HG03095 (cell line): Measurements from ENCODE around the gene RNF181.
"Not testable (repeated sequence)": the region's sequence is repeated elsewhere in the genome, so short reads cannot be mapped to it uniquely, and the experiment has no call there.

ENCODE experiments used
- ATAC-seq: cut with Tn5 transposase; IDR thresholded peaks from one replicate; pipeline ENCODE4 v1.9.1; 2021; ENCODE audit warnings: moderate library complexity; ENCODE audit not compliant: unreplicated experiment

RNF181 gene

GRCh38 chr2:85611705-85612587, 16.4 kb downstream of the RNF181 start, which contains the start of gene C2orf68:
C2orf68 (minus strand) TSS chr2:85612066; CDS start chr2:85611984, 82 bp downstream.
- peak; percentile 77 for ATAC-seq

GRCh38 chr2:85613717-85614515, 18.4 kb downstream of the RNF181 start:
- no peak for ATAC-seq

GRCh38 chr2:85614757-85615156, 19.2 kb downstream of the RNF181 start:
- ATAC-seq = not testable (repeated sequence)

GRCh38 chr2:85615413-85615728, 19.8 kb downstream of the RNF181 start:
- ATAC-seq = no peak

- not testable (repeated sequence) for ATAC-seq
Measured at GRCh38 chr2:85617723-85618122, 22.2 kb downstream of the RNF181 start.

- ATAC-seq = no peak
Measured at GRCh38 chr2:85619617-85620016, 24.1 kb downstream of the RNF181 start.

- no peak for ATAC-seq
Measured at GRCh38 chr2:85621338-85621737, 25.8 kb downstream of the RNF181 start.

- no peak for ATAC-seq
Measured at GRCh38 chr2:85623991-85624390, 28.4 kb downstream of the RNF181 start.

- peak; percentile 59 for ATAC-seq
Measured at GRCh38 chr2:85628658-85629057, 33.1 kb downstream of the RNF181 start.

GRCh38 chr2:85631316-85631715, 35.8 kb downstream of the RNF181 start:
- no peak for ATAC-seq

GRCh38 chr2:85635011-85635410, 39.5 kb downstream of the RNF181 start:
- ATAC-seq = no peak

GRCh38 chr2:85635636-85636035, 40.1 kb downstream of the RNF181 start:
- no peak for ATAC-seq

- no peak for ATAC-seq
Measured at GRCh38 chr2:85642725-85643124, 47.2 kb downstream of the RNF181 start.

GRCh38 chr2:85644909-85645308, 49.4 kb downstream of the RNF181 start:
- no peak for ATAC-seq

GRCh38 chr2:85646166-85646565, 50.6 kb downstream of the RNF181 start:
- no peak for ATAC-seq
